IMR-90 (cell line): Measurements from ENCODE around the gene GATA5. TPM values are rescaled to one million over a fixed set of nuclear protein-coding genes. Genes with fewer than 3 reads are reported as not detected.

Experiments used
- ATAC-seq: fragments of 200-7000 bp; cut with Tn5 transposase; 2 replicates; pipeline ENCODE4 v1.9.1; 2020; ENCODE audit warnings: low read depth, mild to moderate bottlenecking, moderate library complexity
- BruUV-seq: library from RNA; stranded (reverse); fragments of 400-500 nt; replicated peaks from 2 replicates; lab custom pipeline; 2021; lab: Mats Ljungman, UMichigan
- CTCF ChIA-PET: fragments of 300-600 bp; formaldehyde crosslinking; extraction: SDS; loops from one replicate; lab custom pipeline; 2021; ENCODE audit warnings: antibody characterized with exemption; lab: Yijun Ruan, JAX
- POLR2A ChIA-PET: fragments of 300-600 bp; sonication (Branson Sonifier 250); formaldehyde crosslinking; loops from one replicate; lab custom pipeline; 2022; ENCODE audit warnings: antibody characterized with exemption; ENCODE audit not compliant: unreplicated experiment; lab: Charles Lee
- DNase-seq: peaks from one replicate; pipeline ENCODE4 v3.0.0; 2013
- H2AFZ ChIP-seq: replicated peaks from 2 replicates; pipeline ENCODE3; 2013; ENCODE audit warnings: low read length, mild to moderate bottlenecking; ENCODE audit not compliant: poor library complexity
- H2AK5ac ChIP-seq: 2 replicates; pipeline ENCODE4 v1.6.1; 2013; ENCODE audit warnings: low read depth, low read length, inconsistent platforms
- H2AK9ac ChIP-seq: replicated peaks from 2 replicates; pipeline ENCODE3; 2013; ENCODE audit warnings: mild to moderate bottlenecking, low read depth, low read length, moderate library complexity; ENCODE audit not compliant: poor library complexity
- H2BK120ac ChIP-seq: 2 replicates; pipeline ENCODE4 v1.6.1; 2013; ENCODE audit warnings: low read depth, low read length, inconsistent platforms
- H2BK15ac ChIP-seq: 3 replicates; pipeline ENCODE4 v1.6.1; 2013; ENCODE audit warnings: low read depth, low read length, inconsistent platforms
- H2BK20ac ChIP-seq: 2 replicates; pipeline ENCODE4 v1.6.1; 2013; ENCODE audit warnings: low read depth, mild to moderate bottlenecking, inconsistent platforms, low read length, moderate library complexity
- H2BK5ac ChIP-seq: 2 replicates; pipeline ENCODE4 v1.6.1; 2013; ENCODE audit warnings: mild to moderate bottlenecking, low read depth, low read length, inconsistent platforms; ENCODE audit not compliant: poor library complexity, severe bottlenecking
- H3K14ac ChIP-seq: replicated peaks from 2 replicates; pipeline ENCODE4 v1.6.1; 2013; ENCODE audit warnings: low read depth, low read length, inconsistent platforms
- H3K18ac ChIP-seq: 2 replicates; pipeline ENCODE4 v1.6.1; 2013; ENCODE audit warnings: low read depth, low read length, control low read depth
- H3K23ac ChIP-seq: 2 replicates; pipeline ENCODE4 v1.6.1; 2013; ENCODE audit warnings: low read depth, low read length, inconsistent platforms
- H3K27ac ChIP-seq: 2 replicates; pipeline ENCODE4 v1.5.1; 2013; ENCODE audit warnings: mild to moderate bottlenecking, control low read depth, low read length; ENCODE audit not compliant: insufficient read depth
- H3K27me3 ChIP-seq: 2 replicates; pipeline ENCODE4 v1.6.1; 2013; ENCODE audit warnings: low read length; ENCODE audit not compliant: control insufficient read depth, insufficient read depth
- H3K36me3 ChIP-seq: 2 replicates; pipeline ENCODE4 v1.6.1; 2013; ENCODE audit warnings: low read length, mixed read lengths; ENCODE audit not compliant: control insufficient read depth, insufficient read depth
- H3K4ac ChIP-seq: 2 replicates; pipeline ENCODE4 v1.6.1; 2013; ENCODE audit warnings: low read depth, low read length, inconsistent platforms
- H3K4me1 ChIP-seq: 2 replicates; pipeline ENCODE4 v1.6.1; 2013; ENCODE audit warnings: low read length, mixed read lengths; ENCODE audit not compliant: control insufficient read depth, insufficient read depth
- H3K4me2 ChIP-seq: 2 replicates; pipeline ENCODE4 v1.6.1; 2013; ENCODE audit warnings: low read depth, mild to moderate bottlenecking, control low read depth, low read length, moderate library complexity
- H3K4me3 ChIP-seq: 2 replicates; pipeline ENCODE4 v1.5.1; 2013; ENCODE audit warnings: low read depth, mild to moderate bottlenecking, control low read depth, low read length, moderate library complexity; ENCODE audit not compliant: insufficient read depth
- H3K56ac ChIP-seq: 2 replicates; pipeline ENCODE4 v1.6.1; 2013; ENCODE audit warnings: low read length, inconsistent platforms; ENCODE audit not compliant: insufficient read depth; ENCODE audit errors: extremely low read depth
- H3K79me1 ChIP-seq, 2 experiments: 2 replicates each; pipeline ENCODE4 v1.6.1; 2013; ENCODE audit warnings: low read length in 2 of 2, inconsistent platforms in 1 of 2, low read depth in 1 of 2
- H3K9ac ChIP-seq: 2 replicates; pipeline ENCODE4 v1.6.1; 2013; ENCODE audit warnings: low read depth, low read length, control low read depth
- H3K9me1 ChIP-seq: 2 replicates; pipeline ENCODE4 v1.6.1; 2013; ENCODE audit warnings: low read length, inconsistent platforms; ENCODE audit not compliant: insufficient read depth
- H3K9me3 ChIP-seq: 2 replicates; pipeline ENCODE4 v1.6.1; 2013; ENCODE audit warnings: low read length; ENCODE audit not compliant: control insufficient read depth, insufficient read depth
- H4K20me1 ChIP-seq: 2 replicates; pipeline ENCODE4 v1.6.1; 2013; ENCODE audit warnings: low read length, inconsistent platforms; ENCODE audit not compliant: insufficient read depth
- H4K5ac ChIP-seq: 2 replicates; pipeline ENCODE4 v1.6.1; 2013; ENCODE audit warnings: mild to moderate bottlenecking, low read depth, low read length, control low read depth
- H4K8ac ChIP-seq, 2 experiments: 2 replicates each; pipeline ENCODE4 v1.6.1; 2013; ENCODE audit warnings: low read depth in 2 of 2, low read length in 2 of 2, control low read depth in 1 of 2, inconsistent platforms in 1 of 2
- H4K91ac ChIP-seq: 2 replicates; pipeline ENCODE4 v1.6.1; 2013; ENCODE audit warnings: low read depth, low read length, inconsistent platforms; ENCODE audit not compliant: insufficient read depth
- CTCF ChIP-seq: conservative IDR thresholded peaks from 2 replicates; pipeline ENCODE4 v1.5.1; 2012; ENCODE audit warnings: mild to moderate bottlenecking, low read depth, low read length, improper control_type of control experiment
- MAFK ChIP-seq: IDR thresholded peaks from 2 replicates; pipeline ENCODE4 v1.6.1; 2012; ENCODE audit warnings: low read depth, low read length, improper control_type of control experiment
- MXI1 ChIP-seq: IDR thresholded peaks from 2 replicates; pipeline ENCODE4 v1.6.1; 2012; ENCODE audit warnings: low read depth, mild to moderate bottlenecking, low read length, moderate library complexity, borderline replicate concordance
- NFE2L2 ChIP-seq: fragments of 150-350 bp; IDR thresholded peaks from 2 replicates; pipeline ENCODE4 v1.6.1; 2016; ENCODE audit warnings: low read depth, mild to moderate bottlenecking, low read length
- WGBS, 2 experiments: methylation state at CpG; one replicate each; pipeline versions ENCODE4 v1.1.5 to v1.1.7; 2013; ENCODE audit warnings: missing lambda C conversion rate in 2 of 2; ENCODE audit not compliant: insufficient read length in 1 of 2; ENCODE audit errors: extremely low coverage in 2 of 2; 5-methylcytosine and 5-hydroxymethylcytosine counted together
- dilution Hi-C: fragments of 300-500 bp; cut with HindIII; formaldehyde crosslinking; loops from one replicate; pipeline ENCODE4 v1.14.3; 2018; ENCODE audit warnings: low sequenced_read_pairs; ENCODE audit not compliant: unreplicated experiment
- in situ Hi-C: fragments of 300-500 bp; cut with MboI; formaldehyde crosslinking; loops from 3 replicates; pipeline ENCODE4 v1.14.3; 2019; ENCODE audit warnings: low sequenced_read_pairs, inconsistent platforms, mixed read lengths
- intact Hi-C: fragments of 100-400 bp; cut with micrococcal nuclease; formaldehyde crosslinking; loops from 2 replicates; pipeline ENCODE4 v1.10.0; 2022
- polyA plus RNA-seq, 3 experiments: library from polyadenylated mRNA; depleted of rRNA; stranded (reverse); fragments of >200 nt; gene quantifications; 2 replicates each; pipeline ENCODE4 v1.2.3, GENCODE V29; 2012; ENCODE audit warnings: low replicate concordance in 1 of 3
- total RNA-seq: library from RNA; depleted of rRNA; stranded (reverse); fragments of >200 nt; gene quantifications from 2 replicates; pipeline ENCODE4 v1.2.3, GENCODE V29; 2012

The GATA5 gene
- total and polyA plus RNA-seq, 2 of the 4 experiments (the other 2 are of a cell fraction): not detected

GRCh38 chr20:62417981-62418708 is 57.6 kb downstream of the GATA5 start:
- H3K9me3 ChIP-seq: no peaks in the 10 kb centered on the region
- H3K27me3 ChIP-seq: peaks cover 9% of the 10 kb centered on the region; the same call in 1 of the 2 replicates
- no peaks in the 10 kb centered on the region; the same call in 1 of the 2 replicates for H4K20me1 ChIP-seq
- H4K5ac ChIP-seq: no peak overlapping the region
- peaks cover 6% of the 10 kb centered on the region; the same call in 1 of the 2 replicates for H3K9me1 ChIP-seq
- H3K36me3 ChIP-seq: no peaks in the 10 kb centered on the region
- H2AK9ac ChIP-seq: no peak overlapping the region
- TF ChIP-seq CTCF: no peak
- TF ChIP-seq MAFK: no peak
- no peak for TF ChIP-seq MXI1
- no peak for TF ChIP-seq NFE2L2
- H2BK5ac ChIP-seq: no peak overlapping the region
- no peak overlapping the region for H3K4me2 ChIP-seq
- intact Hi-C loops: no loop called here
- H3K79me1 ChIP-seq: no peaks in the 10 kb centered on the region
- no peak overlapping the region for H2AFZ ChIP-seq
- H4K91ac ChIP-seq: no peak overlapping the region
- ChIA-PET CTCF (no interaction called here), POLR2A (no interaction called here)
- no peak overlapping the region for H4K8ac ChIP-seq
- no peak overlapping the region for H2BK120ac ChIP-seq
- DNase-seq: no peak
- H3K18ac ChIP-seq: no peak overlapping the region
- H3K56ac ChIP-seq: no peak overlapping the region
- in situ Hi-C loops: no loop called here
- no peaks in the 10 kb centered on the region for H3K4me1 ChIP-seq
- WGBS, 2 experiments: 56% methylated on average over 3 of the region's 25 CpGs; no CpG with 5 or more reads in 1 of the 2 experiments
- no peak overlapping the region for H2BK20ac ChIP-seq
- H2BK15ac ChIP-seq: no peak overlapping the region
- no peak overlapping the region for H3K9ac ChIP-seq
- BruUV-seq: no TSS peak
- dilution Hi-C loops: no loop called here
- ATAC-seq: no peak
- no peak overlapping the region for H3K27ac ChIP-seq
- no peak overlapping the region for H3K4me3 ChIP-seq
- no peak overlapping the region for H3K4ac ChIP-seq
- H3K23ac ChIP-seq: no peak overlapping the region
- H2AK5ac ChIP-seq: no peak overlapping the region
- no peak overlapping the region for H3K14ac ChIP-seq
